Stimulated activated CD8-positive, alpha-beta memory T cell treated with anti-CD3 and anti-CD28 coated beads, Interleukin-4, amount 100 ng/mL, for 24 hours (primary cell): ENCODE data around the gene GLIS1.

Source experiments
- DNase-seq: peaks from one replicate; pipeline ENCODE4 v3.0.0-alpha.2; 2020; ENCODE audit warnings: low read depth

The GLIS1 gene

DNA sequence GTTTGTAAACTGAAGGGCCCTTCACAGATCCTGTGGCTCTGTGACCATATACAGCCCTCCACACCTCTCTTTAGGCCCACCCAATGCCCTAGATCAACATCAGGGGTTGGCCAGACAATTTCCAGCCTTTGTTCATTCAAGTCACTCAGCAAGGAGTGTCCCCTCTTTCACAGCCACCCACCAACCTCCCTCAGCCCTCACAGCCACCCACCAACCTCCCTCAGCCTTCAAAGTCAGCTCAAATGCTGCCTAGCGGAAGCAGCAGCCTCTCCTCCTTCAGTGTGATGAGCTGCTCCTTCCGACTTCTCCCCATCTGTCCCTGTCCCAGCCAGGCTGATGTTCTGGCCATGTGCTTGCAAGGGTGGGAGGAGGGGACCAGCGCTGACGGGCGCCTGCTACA is 208.4 kb downstream of the GLIS1 start:
- DNase-seq: no peak

- no peak for DNase-seq
These were observed 209.4 kb downstream of the GLIS1 start for GRCh38 chr1:53529555-53529954.

DNA sequence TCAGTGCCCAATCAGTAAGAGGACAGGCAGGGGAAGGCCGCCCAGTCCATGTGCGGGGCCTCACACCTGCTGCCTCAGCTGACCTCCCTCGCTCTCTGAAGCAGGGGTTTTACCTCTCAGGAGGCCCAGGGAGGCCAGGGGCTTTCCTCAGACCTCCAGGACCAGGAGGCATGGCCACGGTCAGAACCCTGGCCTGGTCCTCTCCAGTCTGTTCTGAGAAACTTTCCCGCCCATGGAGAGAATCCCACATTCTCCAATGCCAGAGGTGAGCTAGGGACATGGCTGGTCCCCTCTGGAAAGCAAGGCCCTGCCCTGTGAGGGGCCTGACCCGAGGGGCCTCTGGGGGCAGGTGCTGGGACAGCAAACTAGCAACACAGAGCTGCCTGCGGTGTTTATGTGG is 211.6 kb downstream of the GLIS1 start:
- DNase-seq: no peak

DNA sequence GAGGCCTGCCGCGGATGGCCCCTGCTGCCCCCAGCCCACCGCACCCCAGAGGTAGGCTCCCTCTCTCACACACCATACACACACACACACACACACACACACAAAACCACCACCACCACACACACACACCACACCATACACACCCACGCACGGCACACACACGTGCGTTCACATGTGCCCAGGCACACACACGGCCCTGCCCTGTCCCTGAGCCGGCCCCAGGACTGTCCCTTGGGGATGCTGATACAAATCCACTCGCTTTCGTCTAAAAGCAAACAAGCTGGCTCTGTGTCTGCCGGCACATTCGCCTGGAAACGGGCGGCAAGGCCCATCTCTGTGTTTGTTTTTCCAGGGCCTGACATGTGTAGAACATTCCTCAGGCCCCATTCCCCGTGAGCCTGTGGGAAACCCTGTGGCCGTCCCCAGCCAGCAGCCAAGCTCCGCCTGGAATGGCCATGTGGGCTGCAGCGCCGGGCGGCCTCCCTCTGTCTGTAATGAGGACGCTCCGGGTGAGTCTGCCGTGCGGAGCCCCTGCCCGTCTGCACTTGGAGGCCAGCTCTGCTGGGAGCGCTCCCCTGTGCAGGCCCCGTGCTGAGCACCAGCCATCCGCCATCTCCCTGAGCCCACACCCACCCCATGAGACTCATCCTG is 212.4 kb downstream of the GLIS1 start:
- no peak for DNase-seq

DNA sequence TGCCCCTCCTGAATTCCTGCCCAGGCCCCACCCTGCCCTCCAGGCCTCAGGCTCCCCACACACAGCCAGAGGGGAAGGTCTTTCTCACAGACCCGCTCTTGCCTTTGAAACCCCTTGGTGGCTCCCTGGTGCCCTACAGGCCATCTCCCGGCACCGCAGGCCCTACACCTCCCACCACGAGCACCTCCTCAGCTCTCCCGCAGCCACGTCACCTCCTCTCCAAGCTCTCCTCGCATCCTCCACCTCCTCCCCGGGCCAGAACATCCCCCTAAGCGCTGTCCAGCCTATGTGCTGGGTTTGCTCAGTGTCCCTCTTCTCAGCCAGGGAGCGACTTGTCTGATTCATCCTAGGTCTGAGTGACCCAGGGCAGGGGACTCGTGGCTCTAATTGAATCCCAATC is 213.4 kb downstream of the GLIS1 start:
- no peak for DNase-seq

DNA sequence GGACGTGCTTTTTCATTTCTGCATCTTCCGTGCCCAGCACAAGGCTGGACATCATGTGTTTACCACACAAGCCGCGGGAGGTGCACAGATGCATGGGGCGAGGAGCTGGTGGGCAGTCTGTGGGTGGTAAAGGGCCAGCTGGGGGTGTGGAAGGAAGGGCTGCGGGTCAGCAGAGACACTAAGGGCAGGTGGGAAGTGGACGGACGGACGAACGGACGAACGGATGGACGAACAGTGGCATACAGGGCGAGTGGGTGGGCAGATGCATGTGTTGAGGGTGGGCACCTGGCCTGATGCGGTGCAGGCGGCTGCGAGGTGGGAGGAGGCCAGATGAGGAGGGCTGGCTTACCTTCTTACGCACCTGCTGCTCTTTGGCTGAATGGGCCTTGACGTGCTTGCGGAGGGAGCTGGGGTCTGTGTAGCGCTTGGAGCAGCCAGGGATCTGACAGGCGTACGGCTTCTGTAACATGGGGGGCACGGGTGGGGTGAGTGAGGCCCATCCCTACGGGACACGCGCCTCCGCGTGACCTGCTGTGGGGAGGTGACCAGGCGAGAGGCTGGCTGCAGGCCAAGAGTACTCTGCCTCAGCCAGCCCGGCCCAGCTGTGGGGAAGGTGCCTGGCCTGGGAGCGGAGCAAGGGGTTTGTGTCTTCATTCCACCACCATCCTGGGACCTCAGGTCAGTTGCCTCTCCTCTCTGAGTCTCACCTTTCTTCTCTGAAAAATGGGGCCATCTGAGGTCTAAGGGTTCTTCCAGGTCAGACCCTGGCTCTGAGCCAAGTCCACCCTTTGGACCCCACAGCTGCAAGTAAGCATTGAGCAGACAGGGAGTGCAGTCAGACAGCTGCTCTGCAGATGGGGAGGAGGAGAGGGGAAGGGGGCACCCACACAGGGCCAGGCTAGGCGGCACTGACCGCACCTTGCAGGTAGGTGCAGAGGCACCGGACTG is 214.3 kb downstream of the GLIS1 start:
- no peak for DNase-seq

DNA sequence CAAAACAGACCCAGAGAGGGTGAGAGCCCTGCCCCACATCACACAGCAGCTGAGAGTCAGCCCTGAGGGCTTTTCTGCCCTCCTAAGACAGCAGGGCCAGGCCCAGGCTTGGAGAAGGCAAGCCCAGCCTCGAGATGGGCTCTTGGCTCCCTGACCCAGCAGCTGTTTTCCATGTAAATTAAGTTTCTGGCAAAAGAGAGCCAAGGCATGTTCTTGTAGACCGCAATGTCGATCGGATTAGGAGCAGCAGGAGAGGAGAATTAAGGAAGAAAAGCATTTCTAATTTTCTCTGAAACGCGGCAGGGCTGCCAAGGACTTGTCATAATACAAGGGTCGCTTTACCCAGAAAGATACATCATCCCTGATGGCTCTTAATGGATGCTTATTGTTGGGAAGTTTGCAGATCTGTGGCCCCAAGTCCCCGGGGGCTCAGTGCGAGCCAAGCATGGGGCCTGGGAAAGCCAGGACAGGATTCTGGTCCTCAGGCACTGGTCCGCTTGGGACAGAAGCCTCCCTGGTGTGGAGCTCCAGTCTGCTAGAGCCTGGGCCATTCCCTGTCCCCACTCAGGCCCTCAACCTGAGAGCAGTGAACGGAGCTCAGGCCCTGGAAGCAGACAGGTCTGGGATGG is 216.9 kb downstream of the GLIS1 start:
- DNase-seq: no peak

- DNase-seq: no peak
These were observed 218.5 kb downstream of the GLIS1 start for GRCh38 chr1:53520481-53520880.

GRCh38 chr1:53519421-53519820 is 219.5 kb downstream of the GLIS1 start:
- no peak for DNase-seq

DNA sequence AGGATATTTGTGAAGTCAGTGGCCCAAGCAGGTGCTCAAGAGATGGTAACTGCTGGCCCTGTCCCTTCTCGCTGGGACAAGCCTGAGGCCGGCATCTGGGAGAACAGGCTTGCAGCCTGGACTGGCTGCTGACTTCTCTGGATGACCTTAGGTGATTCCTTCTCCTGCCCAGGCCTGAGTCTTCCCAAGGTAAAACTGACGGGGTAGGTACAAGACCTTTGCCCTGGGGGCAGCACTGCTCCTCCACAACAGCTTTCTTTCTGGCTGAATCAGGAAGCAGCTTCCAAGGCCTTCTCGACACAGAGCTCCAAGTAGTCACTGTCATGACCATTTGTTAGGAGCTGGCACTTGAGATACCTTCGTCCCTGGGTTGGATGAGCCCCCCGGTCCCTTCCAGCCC is 220.2 kb downstream of the GLIS1 start:
- DNase-seq: no peak

GRCh38 chr1:53517821-53518352 is 221.1 kb downstream of the GLIS1 start:
- DNase-seq: no peak

DNA sequence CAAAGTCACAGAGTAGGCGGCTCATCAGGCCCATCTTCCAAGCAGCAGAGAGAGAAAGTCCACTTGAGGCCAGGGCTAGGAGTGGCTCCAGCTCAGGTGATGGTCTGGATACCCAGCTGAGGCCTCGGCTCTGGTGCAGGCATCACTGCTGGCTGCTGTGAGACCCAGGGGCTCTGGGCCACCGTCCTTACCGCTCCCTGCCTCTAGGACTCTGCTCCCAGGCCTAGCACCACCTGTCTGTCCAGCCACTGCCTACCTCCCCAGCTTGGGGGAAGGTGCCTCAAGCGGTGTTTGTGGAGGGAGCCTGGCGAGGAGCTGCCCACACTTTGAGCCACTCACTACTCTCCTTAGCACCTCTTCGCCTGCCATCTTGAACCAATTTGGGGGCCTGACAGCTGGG is 221.9 kb downstream of the GLIS1 start:
- DNase-seq: no peak

- no peak for DNase-seq
These were observed 222.8 kb downstream of the GLIS1 start for GRCh38 chr1:53516181-53516580.

DNA sequence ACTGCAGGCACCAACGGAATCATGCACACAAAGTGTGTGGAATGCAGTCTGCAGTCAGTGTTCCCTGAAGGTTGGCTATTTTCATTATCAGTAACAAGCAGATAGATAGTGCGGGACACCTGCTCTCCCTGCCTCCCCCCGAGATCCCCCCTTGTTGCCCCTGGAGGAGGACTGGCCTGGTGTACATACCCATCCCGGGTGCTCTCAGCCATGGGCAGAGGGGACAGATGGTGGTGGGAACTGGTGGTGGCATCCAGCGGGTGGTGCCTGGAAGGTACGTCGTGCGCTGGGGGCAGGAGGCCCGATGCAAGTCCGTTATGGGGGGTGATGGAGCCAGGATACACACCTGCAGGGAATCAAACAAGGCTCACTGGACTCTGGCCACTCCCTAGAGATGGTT is 224.5 kb downstream of the GLIS1 start:
- no peak for DNase-seq

GRCh38 chr1:53513846-53514245 is 225.1 kb downstream of the GLIS1 start:
- DNase-seq: no peak

DNA sequence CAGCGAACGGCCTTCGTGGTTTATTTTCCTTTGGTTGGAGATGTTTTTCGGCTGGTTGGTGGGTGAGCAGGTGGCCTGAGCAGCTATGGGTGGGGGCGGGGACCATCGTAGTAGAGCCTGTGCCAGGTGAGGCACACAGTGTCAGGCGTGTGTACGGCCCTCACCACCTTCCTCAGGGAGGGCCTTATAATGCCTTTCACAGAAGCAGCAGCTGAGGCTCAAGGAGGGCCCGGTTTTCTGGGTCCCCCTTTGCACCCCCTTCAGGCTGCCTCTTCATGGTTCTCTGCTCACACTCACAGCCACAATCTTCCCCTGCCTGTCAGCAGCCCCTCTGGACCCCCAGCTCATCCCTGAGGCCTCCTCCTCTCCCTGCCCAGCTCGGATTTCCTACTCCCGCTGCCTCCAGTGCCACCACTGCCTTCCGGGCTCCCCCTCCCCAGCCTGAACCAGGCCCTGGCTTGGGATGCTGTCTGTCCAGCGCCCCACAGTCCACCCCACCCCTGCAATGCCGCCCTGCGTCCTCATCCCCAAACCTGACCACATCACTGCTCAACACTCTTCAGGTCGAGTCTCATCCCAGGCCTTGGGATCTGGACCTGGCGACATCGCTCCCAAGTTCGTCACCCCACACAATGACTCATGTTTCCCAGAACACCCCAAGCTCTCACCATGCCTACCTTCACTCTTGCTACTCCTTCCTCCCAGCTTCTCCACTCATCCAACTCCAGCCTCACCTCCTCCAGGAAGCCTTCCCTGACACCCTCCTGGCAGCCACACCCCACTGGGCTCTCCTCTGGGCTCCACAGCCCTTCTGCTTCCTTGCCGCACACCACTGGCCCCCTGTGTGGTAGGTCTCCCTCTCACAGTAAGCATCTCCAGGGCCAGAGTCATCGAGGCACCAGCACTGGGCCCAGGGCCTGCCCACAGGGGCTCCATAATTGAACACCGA is 225.9 kb downstream of the GLIS1 start:
- no peak for DNase-seq

- no peak for DNase-seq
These were observed 226.8 kb downstream of the GLIS1 start for GRCh38 chr1:53511933-53512806.

DNA sequence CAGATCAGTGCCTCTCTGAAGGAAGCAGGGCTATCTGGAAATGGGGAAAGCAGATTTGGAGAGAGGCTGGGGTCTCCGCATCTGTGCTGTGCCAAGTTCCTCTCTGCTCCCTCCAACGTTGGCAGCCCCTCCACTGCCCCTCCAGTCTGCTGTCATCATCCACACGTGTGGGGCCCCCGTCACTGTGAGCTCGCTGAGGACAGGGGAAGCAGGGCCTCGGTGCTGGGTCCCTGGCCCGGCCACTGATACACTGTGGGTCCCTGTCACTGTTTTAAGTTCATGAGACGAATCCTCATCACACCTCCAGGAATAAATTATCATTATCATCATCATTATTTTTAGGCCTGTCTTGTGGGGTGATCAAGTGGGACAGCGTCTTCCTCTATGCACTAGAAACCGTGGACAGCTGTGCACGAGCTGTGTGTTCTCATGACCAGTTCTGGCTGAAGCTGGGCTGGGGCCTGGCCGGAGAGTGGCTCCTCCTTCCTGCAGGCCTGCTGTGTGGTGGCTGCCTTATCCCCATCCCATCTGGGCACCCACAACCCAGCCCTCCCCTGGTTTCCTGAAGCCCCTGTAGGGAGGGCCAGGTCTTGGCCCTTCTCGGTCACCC is 227.5 kb downstream of the GLIS1 start:
- DNase-seq: no peak

DNA sequence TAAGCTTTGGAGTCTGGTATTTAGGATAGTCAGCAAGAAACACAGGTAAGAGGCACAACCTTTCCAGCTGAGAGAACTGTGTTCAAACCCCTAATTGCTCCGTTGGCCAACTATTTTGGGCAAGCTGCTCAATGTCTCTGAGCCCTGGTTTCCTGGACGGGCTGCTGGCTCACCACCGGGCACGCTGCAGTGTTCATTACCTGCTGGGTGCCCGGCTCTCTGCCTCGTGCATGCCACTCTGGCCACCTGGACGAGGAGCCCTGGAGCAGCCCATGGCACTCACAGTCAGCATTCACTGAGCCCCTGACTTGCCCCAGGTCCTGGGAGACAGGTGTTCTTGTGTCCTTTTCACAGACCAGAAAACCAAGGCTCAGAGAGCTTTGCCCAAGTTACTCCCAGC is 228.7 kb downstream of the GLIS1 start:
- no peak for DNase-seq

DNA sequence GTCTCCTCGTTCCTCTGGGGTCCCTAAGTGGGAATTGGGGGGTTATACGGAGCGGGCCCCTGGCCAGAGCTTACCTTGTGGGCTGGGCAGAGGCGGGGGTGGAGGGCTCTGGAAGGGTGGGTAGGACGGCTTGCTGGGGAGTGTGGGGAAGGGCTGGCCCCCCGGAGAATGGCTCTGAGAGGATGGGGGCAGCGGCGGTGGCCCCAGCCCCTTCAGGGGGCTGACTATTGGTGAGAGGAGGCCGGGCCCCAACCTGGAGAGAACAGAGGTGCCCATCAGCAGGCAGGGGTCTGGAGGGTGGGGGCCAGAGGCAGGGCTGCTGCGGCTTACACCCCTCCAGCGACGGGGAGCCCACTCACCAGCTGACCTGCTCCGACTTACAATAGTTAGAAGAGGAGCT is 229.2 kb downstream of the GLIS1 start:
- DNase-seq: no peak
